Measurements from ENCODE around the gene EPB41L1. TPM values are rescaled to one million over a fixed set of nuclear protein-coding genes. Genes with fewer than 3 reads are reported as not detected.
A peak's percentile ranks its signal among the peaks of the same experiment; 100 is the strongest.

EPB41L1 gene
- total RNA-seq, 4 donors from 2014 or later, result 27.7 to 53.8 (median 34.4) TPM

- Histone ChIP-seq H3K4me1 (peaks cover 40 to 46% (median 43%) of the 10 kb centered on the region in 4 donors), H3K36me3 (no peaks in the 10 kb centered on the region), H3K4me3 (no peak overlapping the region), H3K27ac (replicated peaks in 1 of 4) (no peak overlapping the region), H3K9me3 (no peaks in the 10 kb centered on the region), H3K27me3 (no peaks in the 10 kb centered on the region)
- TF ChIP-seq EP300 (IDR thresholded peaks at IDR 0.05) (no peak), POLR2AphosphoS5 (IDR thresholded peaks at IDR 0.05) (no peak), POLR2A (IDR thresholded peaks at IDR 0.05; ENCODE audit: low read depth) (no peak), CTCF (IDR thresholded peaks at IDR 0.05) (no peak)
- no peak for DNase-seq (ENCODE audit: extremely low spot score)
- 91% methylated on average over 4 of the region's 4 CpGs for WGBS
- intact Hi-C loops (cut with DNase I), result no loop called here
Observed at GRCh38 chr20:36153204-36153603, 1.3 kb upstream of the EPB41L1 start.

- Histone ChIP-seq H3K36me3 (no peaks in the 10 kb centered on the region), H3K9me3 (no peaks in the 10 kb centered on the region), H3K27ac (replicated peaks in 1 of 4) (peak overlapping the region; percentile 66 to 81 (median 78)), H3K4me3 (peak overlapping the region; percentile 65 to 89 (median 74)), H3K4me1 (peaks cover 32 to 45% (median 43%) of the 10 kb centered on the region in 4 donors), H3K27me3 (no peaks in the 10 kb centered on the region)
- TF ChIP-seq POLR2AphosphoS5 (IDR thresholded peaks at IDR 0.05), result no peak
- TF ChIP-seq CTCF (IDR thresholded peaks at IDR 0.05), result no peak
- no peak for TF ChIP-seq POLR2A (IDR thresholded peaks at IDR 0.05; ENCODE audit: low read depth)
- TF ChIP-seq EP300 (IDR thresholded peaks at IDR 0.05), result no peak
- no peak for DNase-seq (ENCODE audit: extremely low spot score)
- WGBS, result 37% methylated on average over 11 of the region's 43 CpGs
- intact Hi-C loops (cut with DNase I), result no loop called here
Observed at GRCh38 chr20:36153736-36154699, 522 bp upstream of the EPB41L1 start.

GRCh38 chr20:36155629-36155971 is 1.1 kb downstream of the EPB41L1 start:
- H3K36me3 ChIP-seq, result no peaks in the 10 kb centered on the region
- H3K4me3 ChIP-seq, result peak overlapping the region in 3 of 4 donors; percentile 73 to 89 (median 75)
- H3K27ac ChIP-seq (replicated peaks in 1 of 4), result peak overlapping the region in 3 of 4 donors; percentile 76 to 84 (median 81)
- no peaks in the 10 kb centered on the region for H3K27me3 ChIP-seq
- WGBS, result 83% methylated on average over 6 of the region's 8 CpGs
- no peak for DNase-seq (ENCODE audit: extremely low spot score)
- intact Hi-C loops (cut with DNase I), result no loop called here
- no peak for TF ChIP-seq EP300 (IDR thresholded peaks at IDR 0.05)
- no peak for TF ChIP-seq POLR2AphosphoS5 (IDR thresholded peaks at IDR 0.05)
- TF ChIP-seq CTCF (IDR thresholded peaks at IDR 0.05), result no peak
- TF ChIP-seq POLR2A (IDR thresholded peaks at IDR 0.05; ENCODE audit: low read depth), result no peak
- H3K9me3 ChIP-seq, result no peaks in the 10 kb centered on the region
- H3K4me1 ChIP-seq, result peaks cover 28 to 44% (median 40%) of the 10 kb centered on the region in 4 donors

- no peak overlapping the region for H3K4me3 ChIP-seq
- H3K27me3 ChIP-seq, result no peaks in the 10 kb centered on the region
- DNase-seq (ENCODE audit: extremely low spot score), result no peak
- peak overlapping the region in 2 of 4 donors; percentile 76 to 81 for H3K27ac ChIP-seq (replicated peaks in 1 of 4)
- intact Hi-C loops (cut with DNase I), result loop anchor here (1.0 kb wide), 1 partner anchor 43 kb away; no protein-coding TSS in a partner anchor
- WGBS, result no CpG with 5 or more reads among the region's 4 CpGs
- H3K9me3 ChIP-seq, result no peaks in the 10 kb centered on the region
- no peaks in the 10 kb centered on the region for H3K36me3 ChIP-seq
- peaks cover 28 to 44% (median 40%) of the 10 kb centered on the region in 4 donors for H3K4me1 ChIP-seq
- TF ChIP-seq POLR2AphosphoS5 (IDR thresholded peaks at IDR 0.05), result no peak
- no peak for TF ChIP-seq EP300 (IDR thresholded peaks at IDR 0.05)
- no peak for TF ChIP-seq CTCF (IDR thresholded peaks at IDR 0.05)
- TF ChIP-seq POLR2A (IDR thresholded peaks at IDR 0.05; ENCODE audit: low read depth), result no peak
Observed at GRCh38 chr20:36155991-36156390, 1.5 kb downstream of the EPB41L1 start.

Measured in esophagus muscularis mucosa (tissue), 4 donors.